HL-60 (cell line): ENCODE measurements around the gene LRRC15.

Experiments
- DNase-seq, 2 experiments: peaks; one replicate each; pipeline ENCODE4 v3.0.0-alpha.2; 2010 to 2020; ENCODE audit warnings: low read depth in 1 of 2, low spot score in 1 of 2
- H3K27ac ChIP-seq: fragments of 250-450 bp; sonication (Bioruptor Pico); replicated peaks from 2 replicates; pipeline ENCODE4 v1.5.1; 2020; ENCODE audit warnings: mild to moderate bottlenecking, moderate library complexity
- H3K27me3 ChIP-seq: fragments of 250-450 bp; sonication (Bioruptor Pico); 2 replicates; pipeline ENCODE4 v1.5.1; 2021; ENCODE audit warnings: mild to moderate bottlenecking, moderate library complexity; ENCODE audit not compliant: insufficient read depth, poor library complexity, severe bottlenecking
- H3K4me3 ChIP-seq: replicated peaks from 2 replicates; pipeline ENCODE4 v1.5.1; 2011; ENCODE audit warnings: mild to moderate bottlenecking, control low read depth, low read length; ENCODE audit not compliant: insufficient read depth
- GABPA ChIP-seq: IDR thresholded peaks from 2 replicates; pipeline ENCODE4 v1.6.1; 2012; ENCODE audit warnings: low read depth
- POLR2AphosphoS5 ChIP-seq: IDR thresholded peaks from 2 replicates; pipeline ENCODE4 v1.6.1; 2012; ENCODE audit warnings: low read depth
- SPI1 ChIP-seq: IDR thresholded peaks from 2 replicates; pipeline ENCODE4 v1.6.1; 2012; ENCODE audit warnings: low read depth, mild to moderate bottlenecking, borderline replicate concordance
- long read RNA-seq: library from polyadenylated mRNA; unstranded; transcript quantifications from one replicate; pipeline ENCODE4 v2.0.0, GENCODE V29; 2020
- TF ChIP-seq, protein P1 (sequence below): IDR thresholded peaks from 2 replicates; pipeline ENCODE4 v1.6.1; 2012; ENCODE audit warnings: low read depth; ENCODE audit not compliant: insufficient replicate concordance
- TF ChIP-seq, protein P2 (sequence below): IDR thresholded peaks from one replicate; pipeline ENCODE4 v1.5.1; 2011; ENCODE audit warnings: low read length, control low read depth, inconsistent platforms; ENCODE audit not compliant: insufficient read depth

LRRC15 gene
- long read RNA-seq, result 0 reads

DNA sequence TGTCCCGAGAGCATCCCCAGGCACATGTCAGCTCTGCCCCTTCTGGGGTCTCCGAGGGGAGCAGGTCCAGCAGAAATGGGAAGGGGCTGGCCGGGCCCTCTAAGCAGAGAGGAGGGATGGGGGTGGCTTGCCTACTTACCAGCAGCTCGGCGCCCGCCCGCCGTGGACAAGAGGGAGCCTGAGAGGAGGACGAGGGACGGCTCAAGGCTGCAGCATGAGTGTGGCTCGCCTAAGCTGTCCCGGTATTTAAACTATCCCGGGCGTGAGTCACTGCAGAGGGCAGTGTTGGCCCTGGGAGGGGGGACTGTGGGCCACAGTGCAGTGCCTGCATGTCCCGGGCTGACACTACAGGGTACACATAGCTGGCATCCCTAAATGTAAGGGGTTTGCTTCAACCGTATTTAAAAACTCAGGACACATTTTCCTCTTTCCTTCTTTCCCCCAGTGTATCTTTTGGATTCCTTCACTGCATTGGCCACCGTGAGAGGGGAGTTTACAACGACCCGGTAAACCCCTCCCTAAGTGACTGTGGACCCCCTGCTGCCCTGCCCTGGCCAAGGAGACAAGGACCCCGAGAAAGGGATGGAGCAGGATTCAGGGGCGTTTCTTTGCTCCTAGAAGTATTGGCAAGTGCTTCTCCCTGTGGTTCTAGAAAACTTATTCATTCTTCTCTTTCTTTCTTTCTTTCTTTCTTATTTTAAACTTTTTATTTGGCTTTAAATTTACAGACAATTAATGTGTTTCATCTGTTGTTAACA lies at the start of gene LRRC15:
Gene LRRC15, minus strand, starts transcription at position 222 of the 758 bp plus-strand sequence. CDS start 8,700 bp downstream, outside the sequence.
- Histone ChIP-seq H3K27me3 (peaks cover 23% of the 10 kb centered on the region), H3K27ac (no peak within 1 kb of the TSS), H3K4me3 (no peak within 1 kb of the TSS)
- TF ChIP-seq GABPA, result no peak
- no peak for TF ChIP-seq POLR2AphosphoS5
- TF ChIP-seq, protein P1, sequence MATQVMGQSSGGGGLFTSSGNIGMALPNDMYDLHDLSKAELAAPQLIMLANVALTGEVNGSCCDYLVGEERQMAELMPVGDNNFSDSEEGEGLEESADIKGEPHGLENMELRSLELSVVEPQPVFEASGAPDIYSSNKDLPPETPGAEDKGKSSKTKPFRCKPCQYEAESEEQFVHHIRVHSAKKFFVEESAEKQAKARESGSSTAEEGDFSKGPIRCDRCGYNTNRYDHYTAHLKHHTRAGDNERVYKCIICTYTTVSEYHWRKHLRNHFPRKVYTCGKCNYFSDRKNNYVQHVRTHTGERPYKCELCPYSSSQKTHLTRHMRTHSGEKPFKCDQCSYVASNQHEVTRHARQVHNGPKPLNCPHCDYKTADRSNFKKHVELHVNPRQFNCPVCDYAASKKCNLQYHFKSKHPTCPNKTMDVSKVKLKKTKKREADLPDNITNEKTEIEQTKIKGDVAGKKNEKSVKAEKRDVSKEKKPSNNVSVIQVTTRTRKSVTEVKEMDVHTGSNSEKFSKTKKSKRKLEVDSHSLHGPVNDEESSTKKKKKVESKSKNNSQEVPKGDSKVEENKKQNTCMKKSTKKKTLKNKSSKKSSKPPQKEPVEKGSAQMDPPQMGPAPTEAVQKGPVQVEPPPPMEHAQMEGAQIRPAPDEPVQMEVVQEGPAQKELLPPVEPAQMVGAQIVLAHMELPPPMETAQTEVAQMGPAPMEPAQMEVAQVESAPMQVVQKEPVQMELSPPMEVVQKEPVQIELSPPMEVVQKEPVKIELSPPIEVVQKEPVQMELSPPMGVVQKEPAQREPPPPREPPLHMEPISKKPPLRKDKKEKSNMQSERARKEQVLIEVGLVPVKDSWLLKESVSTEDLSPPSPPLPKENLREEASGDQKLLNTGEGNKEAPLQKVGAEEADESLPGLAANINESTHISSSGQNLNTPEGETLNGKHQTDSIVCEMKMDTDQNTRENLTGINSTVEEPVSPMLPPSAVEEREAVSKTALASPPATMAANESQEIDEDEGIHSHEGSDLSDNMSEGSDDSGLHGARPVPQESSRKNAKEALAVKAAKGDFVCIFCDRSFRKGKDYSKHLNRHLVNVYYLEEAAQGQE, result no peak
- TF ChIP-seq, protein P2, sequence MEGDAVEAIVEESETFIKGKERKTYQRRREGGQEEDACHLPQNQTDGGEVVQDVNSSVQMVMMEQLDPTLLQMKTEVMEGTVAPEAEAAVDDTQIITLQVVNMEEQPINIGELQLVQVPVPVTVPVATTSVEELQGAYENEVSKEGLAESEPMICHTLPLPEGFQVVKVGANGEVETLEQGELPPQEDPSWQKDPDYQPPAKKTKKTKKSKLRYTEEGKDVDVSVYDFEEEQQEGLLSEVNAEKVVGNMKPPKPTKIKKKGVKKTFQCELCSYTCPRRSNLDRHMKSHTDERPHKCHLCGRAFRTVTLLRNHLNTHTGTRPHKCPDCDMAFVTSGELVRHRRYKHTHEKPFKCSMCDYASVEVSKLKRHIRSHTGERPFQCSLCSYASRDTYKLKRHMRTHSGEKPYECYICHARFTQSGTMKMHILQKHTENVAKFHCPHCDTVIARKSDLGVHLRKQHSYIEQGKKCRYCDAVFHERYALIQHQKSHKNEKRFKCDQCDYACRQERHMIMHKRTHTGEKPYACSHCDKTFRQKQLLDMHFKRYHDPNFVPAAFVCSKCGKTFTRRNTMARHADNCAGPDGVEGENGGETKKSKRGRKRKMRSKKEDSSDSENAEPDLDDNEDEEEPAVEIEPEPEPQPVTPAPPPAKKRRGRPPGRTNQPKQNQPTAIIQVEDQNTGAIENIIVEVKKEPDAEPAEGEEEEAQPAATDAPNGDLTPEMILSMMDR, result no peak
- TF ChIP-seq SPI1, result no peak
- no peak for DNase-seq

DNA sequence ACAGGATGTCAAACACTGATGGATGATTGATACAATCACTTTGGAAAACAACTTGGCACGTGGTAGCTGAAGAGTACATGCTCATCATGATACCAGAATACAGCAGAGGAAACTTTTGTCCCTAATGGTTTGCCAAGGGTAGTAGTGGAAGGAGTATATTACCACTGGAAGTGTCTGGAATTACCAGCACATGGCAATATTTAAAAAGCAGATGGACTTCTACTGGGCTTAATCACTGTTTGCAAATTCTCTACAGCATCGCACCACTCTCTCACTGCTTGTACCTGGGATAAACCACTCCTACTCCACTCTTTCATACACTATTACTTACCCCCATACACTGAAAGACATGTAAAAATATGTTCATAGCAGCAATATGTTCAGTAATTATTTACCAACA lies 49.1 kb upstream of the LRRC15 start:
- H3K27me3 ChIP-seq, result no peaks in the 10 kb centered on the region
- DNase-seq, result no peak
- H3K4me3 ChIP-seq, result no peak overlapping the region
- no peak overlapping the region for H3K27ac ChIP-seq
- TF ChIP-seq GABPA (no peak), POLR2AphosphoS5 (no peak), SPI1 (no peak)
- TF ChIP-seq, protein P2, result no peak
- TF ChIP-seq, protein P1, result no peak

DNA sequence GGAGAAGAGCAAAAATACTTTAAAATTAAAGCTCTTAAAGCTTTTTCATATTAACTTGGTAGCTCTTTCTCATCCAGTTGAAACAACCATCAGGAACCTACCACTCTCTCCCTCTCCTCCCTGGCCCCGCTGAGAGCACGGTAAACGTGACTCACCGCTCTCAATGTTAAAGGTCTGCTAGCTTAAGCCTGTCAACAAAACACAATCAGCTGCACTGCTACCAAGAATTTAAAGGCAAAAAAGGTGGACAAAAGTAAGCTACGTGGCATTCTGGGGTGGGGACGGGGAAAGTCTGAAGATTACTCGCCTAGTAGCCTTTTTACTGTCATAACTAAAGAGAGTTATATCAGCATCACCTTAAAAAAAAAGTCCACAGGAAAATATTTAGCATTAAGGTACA lies 37.9 kb upstream of the LRRC15 start:
- no peak overlapping the region for H3K27ac ChIP-seq
- no peak overlapping the region for H3K4me3 ChIP-seq
- H3K27me3 ChIP-seq, result no peaks in the 10 kb centered on the region
- TF ChIP-seq, protein P1, result no peak
- no peak for TF ChIP-seq GABPA
- TF ChIP-seq POLR2AphosphoS5, result no peak
- TF ChIP-seq SPI1, result no peak
- TF ChIP-seq, protein P2, result no peak
- no peak for DNase-seq
